ENCODE measurements around the gene CREB3L2. TPM values are rescaled to one million over a fixed set of nuclear protein-coding genes. Genes with fewer than 3 reads are reported as not detected.

Gene CREB3L2
- total and polyA plus RNA-seq, 10 of the 15 experiments (the other 5 are each of a cell fraction or from before 2014, with no cell fraction given): 6.4 to 67.1 (median 26.2) TPM

DNA sequence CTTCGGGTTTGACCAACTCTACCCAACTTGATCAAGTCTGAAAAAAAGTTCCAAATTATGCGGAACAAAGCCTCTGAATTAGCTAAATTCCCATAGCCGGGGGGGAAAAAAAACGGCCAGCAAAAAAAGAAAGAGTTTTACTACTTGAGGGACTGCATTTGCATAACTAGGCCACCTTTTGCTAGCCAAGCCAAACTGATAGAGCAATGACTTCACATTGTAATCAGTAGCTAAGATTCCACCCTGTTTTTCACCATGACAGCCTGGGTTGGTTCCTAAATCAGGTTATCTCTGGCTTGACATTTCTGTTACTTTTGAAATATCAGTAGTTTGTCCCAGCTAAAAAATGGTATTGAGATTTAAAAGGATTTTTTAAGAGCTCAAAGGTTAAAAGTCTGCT lies 31.4 kb upstream of the CREB3L2 start:
- H3K79me2 ChIP-seq (ENCODE audit: control insufficient read depth, insufficient read depth, low read length): no peaks in the 10 kb centered on the region
- WGBS (ENCODE audit: insufficient coverage, insufficient replicate concordance, low lambda C conversion rate, missing lambda C conversion rate): 90% methylated on average over 4 of the region's 4 CpGs
- H2AFZ ChIP-seq (ENCODE audit: control insufficient read depth, low read depth, low read length): no peak overlapping the region
- H3K9me3 ChIP-seq (replicated peaks; ENCODE audit: control insufficient read depth, insufficient read depth, low read length): peaks cover 2% of the 10 kb centered on the region
- no peak overlapping the region for H3K9ac ChIP-seq (ENCODE audit: control insufficient read depth, insufficient read depth, low read length)
- ChIA-PET CTCF (interaction anchor here (0.6 to 2.0 kb wide), 8 partner anchors 9 to 611 kb away, joined by 3 to 5 read pairs (median 4); partner anchors contain the start of gene CREB3L2), SMC1A (ENCODE audit: uncharacterized antibody, unreplicated experiment) (interaction anchor here (1.1 to 3.3 kb wide), 8 partner anchors 10 to 706 kb away, joined by 3 to 17 read pairs (median 4); no protein-coding TSS in a partner anchor), RAD21 (ENCODE audit: unreplicated experiment) (interaction anchor here (1.0 kb wide), 1 partner anchor 10 kb away, joined by 6 read pairs; no protein-coding TSS in a partner anchor), POLR2A (interaction anchor here (0.6 to 0.8 kb wide), 3 partner anchors 13 to 152 kb away, joined by 3 read pairs; no protein-coding TSS in a partner anchor)
- H3K27ac ChIP-seq (ENCODE audit: control insufficient read depth, insufficient read depth): no peak overlapping the region
- H3K27me3 ChIP-seq (replicated peaks in 1 of 2; ENCODE audit: control insufficient read depth in 2 of 2, insufficient read depth in 2 of 2, low read length in 1 of 2): no peaks in the 10 kb centered on the region
- in situ Hi-C loops (cut with MboI) (no loop called here), intact Hi-C loops (cut with micrococcal nuclease; ENCODE audit: unreplicated experiment) (no loop called here)
- no peaks in the 10 kb centered on the region for H4K20me1 ChIP-seq (ENCODE audit: control insufficient read depth, insufficient read depth)
- TF ChIP-seq ZNF622 (IDR thresholded peaks at IDR 0.05) (no peak), STAT3 (IDR thresholded peaks at IDR 0.05; ENCODE audit: low read depth, low read length) (no peak), ZZZ3 (IDR thresholded peaks at IDR 0.05; ENCODE audit: control insufficient read depth, insufficient read length, low read depth) (no peak), NFYB (IDR thresholded peaks at IDR 0.05; ENCODE audit: insufficient read depth, low read depth, low read length) (no peak), POU2F2 (IDR thresholded peaks at IDR 0.05; ENCODE audit: borderline replicate concordance, low read depth, low read length) (peak; percentile 37; the same call in 1 of the 3 replicates), SMC3 (IDR thresholded peaks at IDR 0.05; ENCODE audit: borderline replicate concordance, low read length) (no peak)
- TF ChIP-seq, protein P1, sequence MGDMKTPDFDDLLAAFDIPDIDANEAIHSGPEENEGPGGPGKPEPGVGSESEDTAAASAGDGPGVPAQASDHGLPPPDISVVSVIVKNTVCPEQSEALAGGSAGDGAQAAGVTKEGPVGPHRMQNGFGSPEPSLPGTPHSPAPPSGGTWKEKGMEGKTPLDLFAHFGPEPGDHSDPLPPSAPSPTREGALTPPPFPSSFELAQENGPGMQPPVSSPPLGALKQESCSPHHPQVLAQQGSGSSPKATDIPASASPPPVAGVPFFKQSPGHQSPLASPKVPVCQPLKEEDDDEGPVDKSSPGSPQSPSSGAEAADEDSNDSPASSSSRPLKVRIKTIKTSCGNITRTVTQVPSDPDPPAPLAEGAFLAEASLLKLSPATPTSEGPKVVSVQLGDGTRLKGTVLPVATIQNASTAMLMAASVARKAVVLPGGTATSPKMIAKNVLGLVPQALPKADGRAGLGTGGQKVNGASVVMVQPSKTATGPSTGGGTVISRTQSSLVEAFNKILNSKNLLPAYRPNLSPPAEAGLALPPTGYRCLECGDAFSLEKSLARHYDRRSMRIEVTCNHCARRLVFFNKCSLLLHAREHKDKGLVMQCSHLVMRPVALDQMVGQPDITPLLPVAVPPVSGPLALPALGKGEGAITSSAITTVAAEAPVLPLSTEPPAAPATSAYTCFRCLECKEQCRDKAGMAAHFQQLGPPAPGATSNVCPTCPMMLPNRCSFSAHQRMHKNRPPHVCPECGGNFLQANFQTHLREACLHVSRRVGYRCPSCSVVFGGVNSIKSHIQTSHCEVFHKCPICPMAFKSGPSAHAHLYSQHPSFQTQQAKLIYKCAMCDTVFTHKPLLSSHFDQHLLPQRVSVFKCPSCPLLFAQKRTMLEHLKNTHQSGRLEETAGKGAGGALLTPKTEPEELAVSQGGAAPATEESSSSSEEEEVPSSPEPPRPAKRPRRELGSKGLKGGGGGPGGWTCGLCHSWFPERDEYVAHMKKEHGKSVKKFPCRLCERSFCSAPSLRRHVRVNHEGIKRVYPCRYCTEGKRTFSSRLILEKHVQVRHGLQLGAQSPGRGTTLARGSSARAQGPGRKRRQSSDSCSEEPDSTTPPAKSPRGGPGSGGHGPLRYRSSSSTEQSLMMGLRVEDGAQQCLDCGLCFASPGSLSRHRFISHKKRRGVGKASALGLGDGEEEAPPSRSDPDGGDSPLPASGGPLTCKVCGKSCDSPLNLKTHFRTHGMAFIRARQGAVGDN (IDR thresholded peaks at IDR 0.05): no peak
- no TSS peak for BruUV-seq (replicated peaks)
- H3K4me1 ChIP-seq (ENCODE audit: control insufficient read depth, insufficient read depth, low read length): peaks cover 23% of the 10 kb centered on the region
- H3K4me3 ChIP-seq: no peak overlapping the region
- DNase-seq (ENCODE audit: low read depth, low spot score) (no peak), ATAC-seq (peak; percentile 50; the same call in 1 of the 3 replicates), FAIRE-seq (no peak)
- H3K4me2 ChIP-seq (ENCODE audit: control insufficient read depth, insufficient read depth): no peak overlapping the region
- H3K36me3 ChIP-seq (ENCODE audit: control insufficient read depth in 2 of 2, insufficient read depth in 2 of 2, low read length in 1 of 2): no peaks in the 10 kb centered on the region

All from GM12878 (cell line).